CD14-positive monocyte (primary cell): Measurements from ENCODE around the gene RER1. TPM values are rescaled to one million over a fixed set of nuclear protein-coding genes. Genes with fewer than 3 reads are reported as not detected.

Experiments used
- DNase-seq, 3 donors: peaks; one replicate each; pipeline ENCODE4 v3.0.0-alpha.2; 2011 to 2022
- H2AFZ ChIP-seq: 2 replicates; pipeline ENCODE4 v1.6.0; 2012; ENCODE audit warnings: mild to moderate bottlenecking, low read depth, low read length, inconsistent platforms; ENCODE audit not compliant: insufficient read depth, poor library complexity, severe bottlenecking
- H3K27ac ChIP-seq, 2 donors: 1 replicate in 1 of 2; 2 replicates in 1 of 2; pipeline ENCODE4 v1.5.1; 2012 to 2013; ENCODE audit warnings: low read length in 2 of 2, control low read depth in 1 of 2, inconsistent platforms in 1 of 2, low read depth in 1 of 2, mild to moderate bottlenecking in 1 of 2
- H3K27me3 ChIP-seq, 2 donors: one replicate each; pipeline versions ENCODE4 v1.6.0 to v1.6.1; 2011 to 2013; ENCODE audit warnings: low read length in 2 of 2; ENCODE audit not compliant: control insufficient read depth in 2 of 2, insufficient read depth in 2 of 2
- H3K36me3 ChIP-seq, 2 donors: replicated peaks in 1 of 2; 1 replicate in 1 of 2; 2 replicates in 1 of 2; pipeline versions ENCODE4 v1.5.1 to v1.6.1; 2012 to 2013; ENCODE audit warnings: low read length in 2 of 2, control low read depth in 1 of 2, inconsistent platforms in 1 of 2, mild to moderate bottlenecking in 1 of 2; ENCODE audit not compliant: insufficient read depth in 2 of 2, control insufficient read depth in 1 of 2
- H3K4me1 ChIP-seq, 2 donors: 1 replicate in 1 of 2; 2 replicates in 1 of 2; pipeline versions ENCODE4 v1.5.1 to v1.6.1; 2012 to 2013; ENCODE audit warnings: low read length in 2 of 2, control low read depth in 1 of 2, inconsistent platforms in 1 of 2, mild to moderate bottlenecking in 1 of 2, moderate library complexity in 1 of 2; ENCODE audit not compliant: insufficient read depth in 2 of 2, control insufficient read depth in 1 of 2
- H3K4me2 ChIP-seq: replicated peaks from 2 replicates; pipeline ENCODE3; 2012; ENCODE audit warnings: low read length, moderate library complexity, mild to moderate bottlenecking; ENCODE audit not compliant: poor library complexity, severe bottlenecking; ENCODE audit errors: extremely low read depth
- H3K4me3 ChIP-seq, 3 experiments: fragments of 200-600 bp in 1 of 3; sonication (generic) in 1 of 3; replicated peaks in 1 of 3; 1 replicate in 2 of 3; 2 replicates in 1 of 3; pipeline ENCODE4 v1.5.1; 2011 to 2013; ENCODE audit warnings: low read length in 3 of 3, mild to moderate bottlenecking in 3 of 3, control low read depth in 2 of 3, low read depth in 2 of 3, inconsistent platforms in 1 of 3, moderate library complexity in 1 of 3
- H3K79me2 ChIP-seq: 2 replicates; pipeline ENCODE4 v1.6.0; 2012; ENCODE audit warnings: mild to moderate bottlenecking, control low read depth, inconsistent platforms, low read length, moderate library complexity; ENCODE audit not compliant: insufficient read depth
- H3K9ac ChIP-seq: 2 replicates; pipeline ENCODE4 v1.6.0; 2017; ENCODE audit warnings: low read length, mild to moderate bottlenecking; ENCODE audit not compliant: insufficient read depth, poor library complexity, severe bottlenecking
- H3K9me3 ChIP-seq, 2 donors: replicated peaks in 1 of 2; 1 replicate in 1 of 2; 2 replicates in 1 of 2; pipeline versions ENCODE4 v1.5.1 to v1.6.1; 2012 to 2013; ENCODE audit warnings: low read length in 2 of 2, control low read depth in 1 of 2; ENCODE audit not compliant: control insufficient read depth in 1 of 2, insufficient read depth in 1 of 2
- H4K20me1 ChIP-seq: 2 replicates; pipeline ENCODE4 v1.6.0; 2012; ENCODE audit warnings: mild to moderate bottlenecking, low read length, control low read depth, moderate library complexity; ENCODE audit not compliant: insufficient read depth
- H3K27ac Mint-ChIP-seq, 7 donors: one replicate each; pipeline ENCODE4 v1.8.0; 2020; ENCODE audit warnings: mild to moderate bottlenecking in 7 of 7, mixed read lengths in 7 of 7, moderate library complexity in 6 of 7, inconsistent platforms in 2 of 7
- H3K27me3 Mint-ChIP-seq, 3 donors: one replicate each; pipeline ENCODE4 v1.8.0; 2021 to 2022; ENCODE audit warnings: low read depth in 3 of 3, mild to moderate bottlenecking in 3 of 3, mixed read lengths in 3 of 3, moderate library complexity in 3 of 3, inconsistent platforms in 1 of 3
- H3K36me3 Mint-ChIP-seq, 2 donors: one replicate each; pipeline ENCODE4 v1.8.0; 2020; ENCODE audit warnings: mixed read lengths in 2 of 2, inconsistent platforms in 1 of 2, mild to moderate bottlenecking in 1 of 2
- H3K4me1 Mint-ChIP-seq: one replicate; pipeline ENCODE4 v1.8.0; 2020; ENCODE audit warnings: mild to moderate bottlenecking, mixed read lengths
- H3K4me3 Mint-ChIP-seq, 2 donors: one replicate each; pipeline ENCODE4 v1.8.0; 2020; ENCODE audit warnings: mild to moderate bottlenecking in 2 of 2, mixed read lengths in 2 of 2, moderate library complexity in 1 of 2
- H3K9me3 Mint-ChIP-seq, 7 donors: one replicate each; pipeline ENCODE4 v1.8.0; 2020 to 2022; ENCODE audit warnings: mixed read lengths in 7 of 7, mild to moderate bottlenecking in 6 of 7, moderate library complexity in 6 of 7, inconsistent platforms in 2 of 7
- CTCF ChIP-seq: fragments of 200-600 bp; IDR thresholded peaks from one replicate; pipeline ENCODE4 v1.8.0; 2022; ENCODE audit warnings: antibody characterized with exemption, mild to moderate bottlenecking
- WGBS: methylation state at CpG from one replicate; pipeline ENCODE4 v1.1.5; 2013; ENCODE audit warnings: missing lambda C conversion rate; ENCODE audit not compliant: insufficient coverage; 5-methylcytosine and 5-hydroxymethylcytosine counted together
- intact Hi-C, 2 donors: fragments of 100-400 bp; cut with micrococcal nuclease; formaldehyde crosslinking; loops; one replicate each; pipeline versions ENCODE4 v1.15.0 to v1.15.1; 2023
- polyA plus RNA-seq, 3 donors: library from polyadenylated mRNA; depleted of rRNA in 1 of 3; unstranded in 2 of 3; stranded (reverse) in 1 of 3; fragments of 300-500 nt in 2 of 3; fragments of >200 nt in 1 of 3; fragmentation: Illumina TruSeq in 2 of 3; gene quantifications; 1 replicate in 2 of 3; 2 replicates in 1 of 3; pipeline ENCODE4 v1.2.3, GENCODE V29; 2012 to 2021

RER1 gene
- polyA plus RNA-seq, 3 donors: 98.3 to 235 (median 193) TPM

DNA sequence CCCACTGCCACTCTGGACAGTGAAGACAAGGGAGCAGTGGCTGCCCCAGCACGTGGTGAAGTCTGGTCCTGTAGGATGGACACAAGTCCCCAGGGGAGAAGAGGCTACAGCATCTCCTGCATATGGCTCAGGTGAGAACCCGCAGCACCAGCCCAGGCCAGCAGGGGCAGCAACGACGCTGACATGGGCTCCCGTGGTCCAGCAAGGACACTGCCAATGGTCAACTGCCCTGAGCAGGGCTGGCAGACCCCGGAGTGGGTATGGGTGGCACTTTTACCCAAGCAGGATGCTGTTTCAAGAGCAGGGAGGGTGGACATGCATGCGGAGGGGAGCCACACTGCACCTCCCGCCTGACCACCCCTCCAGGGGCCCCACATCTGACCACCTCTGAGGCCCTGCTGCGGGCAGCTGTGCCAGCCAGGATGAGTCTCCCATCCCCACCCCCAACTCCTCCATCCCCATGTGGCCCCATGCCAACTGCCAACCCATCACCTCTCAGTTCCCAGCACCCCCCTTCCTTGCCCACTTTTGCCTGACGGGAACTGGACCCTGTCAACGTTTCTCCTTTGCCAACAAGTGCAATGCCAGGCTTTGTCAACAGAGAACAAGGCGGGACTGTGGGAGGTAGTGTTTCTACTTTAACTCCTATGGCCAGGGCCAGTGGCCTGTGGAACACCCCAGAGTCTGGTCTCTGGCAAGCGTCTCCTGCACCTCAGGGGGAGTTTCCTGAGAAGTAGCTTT lies 8.8 kb upstream of the RER1 start:
- TF ChIP-seq CTCF: no peak
- H3K36me3 ChIP-seq: no peaks in the 10 kb centered on the region
- H3K36me3 Mint-ChIP-seq: no peaks in the 10 kb centered on the region
- H2AFZ ChIP-seq: no peak overlapping the region
- H3K9ac ChIP-seq: no peak overlapping the region
- peaks cover 0 to 6% (median 0%) of the 10 kb centered on the region in 7 donors for H3K9me3 Mint-ChIP-seq
- H3K27ac ChIP-seq: no peak overlapping the region
- H3K4me1 ChIP-seq: peaks cover 4 to 6% of the 10 kb centered on the region in 2 donors
- no peak overlapping the region for H3K4me2 ChIP-seq
- no peaks in the 10 kb centered on the region for H3K27me3 ChIP-seq
- no peak for DNase-seq
- H3K27ac Mint-ChIP-seq: peak overlapping the region in 1 of 7 donors; percentile 6
- H3K9me3 ChIP-seq: no peaks in the 10 kb centered on the region
- intact Hi-C loops: no loop called here
- no peak overlapping the region for H3K4me3 Mint-ChIP-seq
- H3K27me3 Mint-ChIP-seq: peaks cover 0 to 3% (median 0%) of the 10 kb centered on the region in 3 donors
- peaks cover 9% of the 10 kb centered on the region for H3K4me1 Mint-ChIP-seq
- H3K4me3 ChIP-seq: no peak overlapping the region
- H3K79me2 ChIP-seq: no peaks in the 10 kb centered on the region
- WGBS: 52% methylated on average over 10 of the region's 13 CpGs
- no peaks in the 10 kb centered on the region for H4K20me1 ChIP-seq

GRCh38 chr1:2383576-2383975 lies 8.1 kb upstream of the RER1 start:
- peaks cover 4 to 6% of the 10 kb centered on the region in 2 donors for H3K4me1 ChIP-seq
- no peaks in the 10 kb centered on the region for H3K36me3 Mint-ChIP-seq
- no peak overlapping the region for H2AFZ ChIP-seq
- H3K27me3 Mint-ChIP-seq: peaks cover 0 to 3% (median 0%) of the 10 kb centered on the region in 3 donors
- TF ChIP-seq CTCF: no peak
- DNase-seq: no peak
- H3K9me3 ChIP-seq: no peaks in the 10 kb centered on the region
- no peak overlapping the region for H3K27ac ChIP-seq
- no peak overlapping the region for H3K4me2 ChIP-seq
- no peaks in the 10 kb centered on the region for H3K79me2 ChIP-seq
- H3K4me1 Mint-ChIP-seq: peaks cover 9% of the 10 kb centered on the region
- 96% methylated on average over 14 of the region's 14 CpGs for WGBS
- intact Hi-C loops: no loop called here
- no peaks in the 10 kb centered on the region for H4K20me1 ChIP-seq
- no peak overlapping the region for H3K4me3 Mint-ChIP-seq
- H3K9me3 Mint-ChIP-seq: peaks cover 0 to 6% (median 0%) of the 10 kb centered on the region in 7 donors
- no peaks in the 10 kb centered on the region for H3K27me3 ChIP-seq
- H3K9ac ChIP-seq: no peak overlapping the region
- H3K27ac Mint-ChIP-seq: no peak overlapping the region
- H3K4me3 ChIP-seq: no peak overlapping the region
- no peaks in the 10 kb centered on the region for H3K36me3 ChIP-seq
